GM12872 (cell line): Measurements from ENCODE around the gene GCK.
A peak's percentile ranks its signal among the peaks of the same experiment; 100 is the strongest.

ENCODE experiments used
- TF ChIP-seq, protein P1 (sequence below): IDR thresholded peaks from 3 replicates; pipeline ENCODE4 v1.5.1; 2011; ENCODE audit warnings: low read depth, mild to moderate bottlenecking, low read length, moderate library complexity; ENCODE audit not compliant: insufficient read depth

GCK gene

DNA sequence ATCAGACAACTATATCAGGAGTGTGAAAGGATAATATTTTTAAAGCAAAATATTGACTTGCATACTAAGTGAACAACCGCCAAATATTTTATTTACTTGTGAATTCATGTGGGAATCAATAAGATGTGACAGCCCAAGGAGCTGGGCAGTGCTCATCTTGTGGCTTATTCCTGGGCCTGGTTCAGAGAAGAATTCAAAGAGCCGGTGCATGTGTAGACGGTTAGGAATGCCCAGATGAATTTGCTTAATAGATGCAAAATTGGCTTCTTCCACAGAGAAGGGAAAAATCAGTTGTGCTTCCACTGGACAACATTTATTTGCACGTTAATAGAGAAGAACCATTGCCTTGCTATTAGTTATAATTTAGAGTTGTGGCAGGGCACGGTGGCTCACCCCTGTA is 52.5 kb downstream of the GCK start:
- TF ChIP-seq, protein P1, sequence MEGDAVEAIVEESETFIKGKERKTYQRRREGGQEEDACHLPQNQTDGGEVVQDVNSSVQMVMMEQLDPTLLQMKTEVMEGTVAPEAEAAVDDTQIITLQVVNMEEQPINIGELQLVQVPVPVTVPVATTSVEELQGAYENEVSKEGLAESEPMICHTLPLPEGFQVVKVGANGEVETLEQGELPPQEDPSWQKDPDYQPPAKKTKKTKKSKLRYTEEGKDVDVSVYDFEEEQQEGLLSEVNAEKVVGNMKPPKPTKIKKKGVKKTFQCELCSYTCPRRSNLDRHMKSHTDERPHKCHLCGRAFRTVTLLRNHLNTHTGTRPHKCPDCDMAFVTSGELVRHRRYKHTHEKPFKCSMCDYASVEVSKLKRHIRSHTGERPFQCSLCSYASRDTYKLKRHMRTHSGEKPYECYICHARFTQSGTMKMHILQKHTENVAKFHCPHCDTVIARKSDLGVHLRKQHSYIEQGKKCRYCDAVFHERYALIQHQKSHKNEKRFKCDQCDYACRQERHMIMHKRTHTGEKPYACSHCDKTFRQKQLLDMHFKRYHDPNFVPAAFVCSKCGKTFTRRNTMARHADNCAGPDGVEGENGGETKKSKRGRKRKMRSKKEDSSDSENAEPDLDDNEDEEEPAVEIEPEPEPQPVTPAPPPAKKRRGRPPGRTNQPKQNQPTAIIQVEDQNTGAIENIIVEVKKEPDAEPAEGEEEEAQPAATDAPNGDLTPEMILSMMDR = no peak

DNA sequence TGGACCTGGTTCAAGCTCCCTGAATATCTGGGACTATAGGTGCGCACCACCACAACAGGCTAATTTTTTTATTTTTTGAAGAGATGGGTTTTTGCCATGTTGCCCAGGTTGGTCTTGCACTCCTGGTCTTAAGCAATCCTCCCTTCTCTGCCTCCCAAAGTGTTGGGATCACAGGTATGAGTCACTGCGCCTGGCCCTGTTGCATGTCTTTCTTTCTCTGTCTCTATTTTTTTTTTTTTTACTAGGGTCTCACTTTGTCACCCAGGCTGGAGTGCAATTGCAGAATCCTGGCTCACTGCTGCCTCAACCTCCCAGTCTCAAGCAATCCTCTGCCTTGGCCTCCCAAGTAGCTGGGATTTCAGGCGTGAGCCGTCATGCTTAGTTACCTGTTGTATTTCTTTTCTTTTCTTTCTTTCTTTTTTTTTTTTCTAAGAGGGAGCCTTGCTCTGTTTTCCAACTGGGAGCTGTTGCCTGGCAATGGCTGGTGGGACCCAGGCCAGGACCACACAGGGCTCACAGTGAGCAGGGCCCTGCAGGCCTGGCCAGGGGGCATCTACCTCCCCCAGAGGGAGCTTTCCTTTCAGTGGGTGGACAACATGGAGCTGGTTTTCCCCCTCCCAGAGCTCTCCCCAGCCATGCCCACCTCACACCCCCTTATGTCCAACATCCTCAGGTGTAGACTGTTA is 54.2 kb downstream of the GCK start:
- TF ChIP-seq, protein P1 = no peak

DNA sequence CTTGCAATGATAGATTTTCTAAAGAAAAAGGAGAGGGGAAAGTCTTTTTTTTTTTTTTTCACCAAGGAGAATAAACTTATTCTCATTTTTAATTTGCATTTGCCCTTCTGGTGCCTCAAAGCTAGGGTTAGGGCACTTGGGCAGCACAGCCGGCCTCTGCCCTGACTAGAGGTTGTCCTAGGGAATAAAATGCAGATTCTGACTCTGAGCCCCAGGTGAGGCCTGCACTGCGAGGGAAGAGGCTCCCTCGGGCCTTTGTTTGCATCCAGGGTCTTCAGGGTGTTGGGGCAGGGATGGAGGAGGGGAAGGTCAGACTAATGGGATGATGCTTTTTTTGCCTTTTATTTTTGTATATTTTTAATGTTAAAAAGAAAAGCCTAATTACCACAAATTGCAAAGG is 55.9 kb downstream of the GCK start:
- TF ChIP-seq, protein P1 = no peak

DNA sequence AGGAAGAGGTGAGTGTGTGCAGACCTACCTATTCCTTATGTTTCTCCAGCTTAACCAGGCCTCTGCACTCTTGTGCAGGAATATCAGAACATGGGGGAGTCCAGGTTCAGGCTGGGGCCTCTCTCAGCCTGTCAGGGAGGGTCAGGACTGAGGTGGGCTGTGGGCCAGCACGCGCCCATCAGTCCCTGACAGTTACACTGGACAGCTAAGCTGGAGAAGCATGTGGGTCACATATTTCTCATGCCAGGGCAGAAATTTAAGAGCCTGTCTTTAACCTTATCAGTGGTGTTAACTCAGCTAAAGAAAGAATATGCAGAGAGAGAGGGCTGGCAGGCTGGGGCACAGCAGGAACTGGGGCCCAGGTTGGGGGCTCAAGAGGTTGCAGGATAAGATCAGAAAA is 57.2 kb downstream of the GCK start:
- TF ChIP-seq, protein P1 = no peak

DNA sequence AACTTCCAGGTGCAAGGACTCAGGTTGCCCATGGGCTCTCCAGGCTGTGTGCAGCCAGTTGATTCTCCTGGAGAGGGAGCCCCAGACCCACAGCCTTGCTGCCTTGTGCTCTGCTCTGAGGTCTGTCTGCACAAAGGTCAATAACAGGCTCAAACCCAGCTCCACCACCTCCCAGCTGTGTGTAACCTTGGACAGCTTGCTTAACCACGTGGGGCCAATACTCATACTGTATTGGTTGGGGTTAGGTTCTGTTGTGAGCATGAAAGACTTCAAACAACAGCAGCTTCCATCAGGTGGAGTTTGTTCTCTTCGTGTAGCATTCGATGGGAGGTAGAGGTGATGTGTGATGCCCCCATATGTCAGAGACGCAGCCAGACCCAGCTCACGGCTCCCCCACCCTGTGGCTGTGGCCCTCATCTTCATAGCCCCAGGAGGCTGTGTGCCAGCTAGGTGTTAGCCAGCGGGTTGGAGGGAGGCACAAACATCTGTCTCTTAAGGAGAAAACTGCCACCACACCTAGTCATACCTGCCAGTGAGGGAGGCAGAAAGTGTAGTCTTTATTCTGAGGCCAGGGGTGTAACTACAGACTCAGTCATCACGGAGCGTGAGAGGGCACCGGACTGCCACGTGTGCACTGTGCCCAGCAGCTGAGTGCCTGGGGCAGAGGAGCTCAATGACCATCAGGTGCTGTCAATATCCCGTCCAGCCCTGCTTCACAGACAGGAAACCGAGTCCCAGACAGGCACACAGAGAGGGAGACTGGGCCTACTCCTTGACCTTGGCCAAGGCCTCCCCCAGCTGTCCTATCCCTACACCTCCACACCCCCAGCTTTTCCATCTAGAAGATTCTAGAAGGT is 57.8 kb downstream of the GCK start:
- TF ChIP-seq, protein P1 = peak; percentile 38; the same call in 1 of the 3 replicates

DNA sequence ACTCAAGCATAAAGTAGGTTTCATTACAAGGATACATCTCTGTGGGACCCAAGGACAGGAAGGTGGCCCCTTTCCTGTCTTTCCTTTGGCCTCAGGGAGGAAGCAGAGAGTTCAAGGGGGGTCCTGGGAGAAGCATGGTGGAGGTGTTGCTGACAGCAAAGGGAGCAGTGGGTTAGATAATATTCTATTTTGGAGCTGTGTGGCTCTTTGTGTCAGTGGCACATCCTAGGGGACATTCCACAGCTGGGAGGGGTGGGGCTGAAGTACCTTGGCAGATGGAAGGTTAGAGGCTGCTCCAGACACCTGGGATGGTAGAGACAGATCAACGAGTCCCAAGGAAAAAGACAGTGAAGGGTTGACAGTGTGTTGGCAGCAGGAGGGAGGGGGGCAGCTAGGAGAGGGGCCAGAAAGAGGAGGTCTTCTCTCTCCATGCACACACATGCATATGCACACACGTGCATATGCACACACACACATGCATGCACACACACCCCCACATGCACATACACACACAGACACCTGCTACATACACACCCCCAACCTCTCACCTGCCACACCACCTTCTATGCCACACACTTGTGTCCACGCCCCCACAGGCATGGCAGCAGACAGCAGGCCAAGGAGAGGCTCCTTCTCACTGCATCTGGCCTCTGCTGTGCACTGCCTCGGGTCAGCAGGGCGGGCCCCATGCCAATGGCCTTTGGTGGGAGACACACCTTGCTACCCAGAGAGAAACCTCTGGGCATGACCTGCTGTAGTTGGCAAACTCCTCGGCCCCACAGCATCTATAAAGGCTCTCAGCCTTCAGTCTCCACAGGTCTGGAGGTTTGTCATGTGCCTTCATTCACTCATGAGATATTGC is 60.3 kb downstream of the GCK start:
- TF ChIP-seq, protein P1 = no peak

DNA sequence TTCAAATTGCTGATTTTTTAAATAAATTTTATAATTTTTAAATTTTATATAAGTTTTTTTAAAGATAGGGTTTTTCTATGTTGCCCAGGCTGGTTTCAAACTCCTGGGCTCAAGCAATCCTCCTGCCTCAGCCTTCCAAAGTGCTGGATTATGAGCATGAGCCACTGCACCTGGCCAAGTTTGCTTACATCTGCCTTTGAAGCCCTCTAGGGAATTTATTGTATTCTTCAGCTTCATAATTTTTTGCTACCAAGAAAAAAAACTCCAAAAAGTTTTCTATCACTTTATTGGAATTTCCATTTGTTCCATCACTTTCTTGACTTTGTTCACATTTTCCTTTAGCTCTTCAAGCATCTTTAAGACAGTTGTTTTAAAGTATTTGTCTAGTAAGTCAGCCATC is 62.1 kb downstream of the GCK start:
- TF ChIP-seq, protein P1 = no peak
